Stimulated activated CD8-positive, alpha-beta memory T cell treated with anti-CD3 and anti-CD28 coated beads, Interleukin-7, amount 100 ng/mL, for 1 hour (primary cell): Measurements from ENCODE around the gene AFTPH.

ENCODE experiments used
- DNase-seq, 2 donors: peaks; one replicate each; pipeline ENCODE4 v3.0.0-alpha.2; 2020; ENCODE audit warnings: low read depth in 2 of 2

The AFTPH gene, protein sequence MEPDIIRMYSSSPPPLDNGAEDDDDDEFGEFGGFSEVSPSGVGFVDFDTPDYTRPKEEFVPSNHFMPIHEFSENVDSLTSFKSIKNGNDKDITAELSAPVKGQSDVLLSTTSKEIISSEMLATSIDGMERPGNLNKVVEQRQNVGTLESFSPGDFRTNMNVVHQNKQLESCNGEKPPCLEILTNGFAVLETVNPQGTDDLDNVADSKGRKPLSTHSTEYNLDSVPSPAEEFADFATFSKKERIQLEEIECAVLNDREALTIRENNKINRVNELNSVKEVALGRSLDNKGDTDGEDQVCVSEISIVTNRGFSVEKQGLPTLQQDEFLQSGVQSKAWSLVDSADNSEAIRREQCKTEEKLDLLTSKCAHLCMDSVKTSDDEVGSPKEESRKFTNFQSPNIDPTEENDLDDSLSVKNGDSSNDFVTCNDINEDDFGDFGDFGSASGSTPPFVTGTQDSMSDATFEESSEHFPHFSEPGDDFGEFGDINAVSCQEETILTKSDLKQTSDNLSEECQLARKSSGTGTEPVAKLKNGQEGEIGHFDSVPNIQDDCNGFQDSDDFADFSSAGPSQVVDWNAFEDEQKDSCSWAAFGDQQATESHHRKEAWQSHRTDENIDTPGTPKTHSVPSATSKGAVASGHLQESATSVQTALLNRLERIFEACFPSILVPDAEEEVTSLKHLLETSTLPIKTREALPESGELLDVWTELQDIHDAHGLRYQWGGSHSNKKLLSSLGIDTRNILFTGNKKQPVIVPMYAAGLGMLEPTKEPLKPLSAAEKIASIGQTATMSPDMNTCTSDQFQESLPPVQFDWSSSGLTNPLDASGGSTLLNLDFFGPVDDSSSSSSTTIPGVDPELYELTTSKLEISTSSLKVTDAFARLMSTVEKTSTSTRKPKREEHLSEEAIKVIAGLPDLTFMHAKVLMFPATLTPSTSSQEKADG

DNA sequence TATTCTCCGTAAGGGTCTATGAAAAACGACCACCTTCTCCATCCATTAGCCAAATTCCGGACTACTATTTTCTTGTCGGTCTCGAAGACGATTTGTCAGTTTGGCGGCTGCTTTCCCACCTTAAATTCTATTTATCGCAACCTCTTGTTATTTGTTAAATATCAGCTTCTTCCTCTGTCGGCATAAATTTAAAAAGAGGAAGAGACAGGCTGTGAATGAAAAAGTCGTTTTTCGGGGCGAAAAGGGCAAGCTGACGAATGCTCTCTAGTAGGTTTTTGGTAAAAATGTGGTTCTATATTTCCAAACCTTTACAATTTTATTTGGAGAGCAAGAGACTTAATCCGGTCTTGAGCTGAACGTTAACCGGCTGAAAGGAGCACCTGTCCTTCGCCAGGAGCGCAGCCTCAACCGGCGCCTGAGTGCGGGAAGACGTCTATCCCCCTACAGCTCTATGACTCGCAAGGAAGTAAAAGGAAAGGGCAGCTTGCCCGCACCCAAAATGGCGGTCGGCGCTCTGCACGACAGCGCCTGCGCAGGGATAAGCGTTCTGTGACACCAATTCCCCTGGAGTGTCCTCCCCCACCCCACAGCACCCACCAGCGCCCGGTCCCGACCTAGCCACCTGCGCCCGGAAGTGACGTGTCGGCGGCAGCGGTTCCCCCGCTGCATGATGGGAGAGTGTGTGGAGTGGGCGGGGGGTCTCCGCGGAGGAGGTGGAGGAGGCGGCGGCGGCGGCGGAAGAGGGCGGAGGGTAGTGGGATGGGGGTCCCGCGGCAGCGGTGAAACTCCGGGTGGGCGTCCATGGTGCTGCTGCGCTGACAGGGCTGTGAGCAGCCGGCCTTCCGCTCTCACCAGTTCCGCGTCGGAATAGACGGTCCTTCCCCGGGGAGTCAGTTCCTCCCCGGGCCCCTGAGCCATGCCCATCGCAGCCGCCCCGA, at the start of gene AFTPH:
Gene AFTPH (plus strand): TSS at position 663 of the 938 bp plus-strand sequence. CDS start 27,147 bp downstream, outside the sequence.
- peak; percentile 98 for DNase-seq

DNA sequence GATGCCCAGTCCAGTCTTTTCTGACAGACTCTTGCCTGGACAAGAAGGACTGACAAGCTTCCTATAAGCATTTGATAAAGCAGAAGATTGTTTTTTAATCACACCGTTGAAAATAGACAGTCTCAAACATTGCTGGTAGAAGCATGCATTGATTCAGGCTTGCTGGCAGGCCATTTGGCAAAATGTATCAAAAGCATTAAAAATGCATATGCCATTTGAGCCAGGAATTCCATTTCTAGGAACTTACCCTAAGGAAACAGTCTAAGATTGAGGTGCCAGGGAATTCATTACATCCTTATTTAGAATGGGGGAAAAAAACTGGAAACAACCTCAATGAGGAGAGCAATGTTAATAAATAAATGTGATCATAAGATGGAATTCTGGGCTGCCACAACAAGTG, 49.5 kb upstream of the AFTPH start:
- DNase-seq, result no peak

DNA sequence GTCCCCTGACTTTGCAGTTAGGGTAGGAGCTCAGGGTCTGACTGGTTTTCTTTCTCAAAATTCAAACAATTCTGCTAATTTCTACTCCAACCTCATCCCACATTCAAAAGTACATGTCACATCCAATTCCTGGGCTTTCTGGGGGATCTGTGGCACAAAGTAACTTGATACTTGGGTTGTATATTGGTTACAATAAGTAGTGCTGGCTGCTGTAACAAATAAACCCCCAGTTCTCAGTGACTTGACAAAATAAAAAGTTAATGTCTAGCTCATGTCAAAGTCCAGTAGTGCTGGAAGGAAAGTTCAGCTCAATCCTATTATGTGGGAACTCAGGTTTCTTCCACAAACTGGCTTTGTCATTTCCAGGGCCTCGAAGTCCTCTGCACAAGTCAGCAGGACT, 47.1 kb upstream of the AFTPH start:
- DNase-seq, result no peak

DNA sequence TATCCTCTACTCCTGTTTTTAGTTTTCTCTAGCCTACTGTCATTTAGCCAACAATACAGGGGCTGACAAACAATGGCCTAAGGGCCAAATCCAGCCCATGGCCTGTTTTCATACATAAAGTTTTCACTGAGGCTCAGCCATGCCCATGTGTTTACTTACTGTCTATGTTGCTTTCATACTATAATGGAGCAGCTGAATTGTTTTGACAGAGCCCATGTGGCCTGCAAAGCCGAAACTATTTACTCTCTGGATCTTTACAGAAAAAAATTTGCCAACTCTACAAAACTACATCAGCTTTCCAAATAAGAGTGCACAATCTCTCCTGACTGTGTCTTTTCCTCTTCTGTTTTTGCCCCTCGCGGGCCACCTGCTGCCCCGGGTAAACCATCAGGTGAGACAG, 46.1 kb upstream of the AFTPH start:
- DNase-seq, result no peak

DNA sequence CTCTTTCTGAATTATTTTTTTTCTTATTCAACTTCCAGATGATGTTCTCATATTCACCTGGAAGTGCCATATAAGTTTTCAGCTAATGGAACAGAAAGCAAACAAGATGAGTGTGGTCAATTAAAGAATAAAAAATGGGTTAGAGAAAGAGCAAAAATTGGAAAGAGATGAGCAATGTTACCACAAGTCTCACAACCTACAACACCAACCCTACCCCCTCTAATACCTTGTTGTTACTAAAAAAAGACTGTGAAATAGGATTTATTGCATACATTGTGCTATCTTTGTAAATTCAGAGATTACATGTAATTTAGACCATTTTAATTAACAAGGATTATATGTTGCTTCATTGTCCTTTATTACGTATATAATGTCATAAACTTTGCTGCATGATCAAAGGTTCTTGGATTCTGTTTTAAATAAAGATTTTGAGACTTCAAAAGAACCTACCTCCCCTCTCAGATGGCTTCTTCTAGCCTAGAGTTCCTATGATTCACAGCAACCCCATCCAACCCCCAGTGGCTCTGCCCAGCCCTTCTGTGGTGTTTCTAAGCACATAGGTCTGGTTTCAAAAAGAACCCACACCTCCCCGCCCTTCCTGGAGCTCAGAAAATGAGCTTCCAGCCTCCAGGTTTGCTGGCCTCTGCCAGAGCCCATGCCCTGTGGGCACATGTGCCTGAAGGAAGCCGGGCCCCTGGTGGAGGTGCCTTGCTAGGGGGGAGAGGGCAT, 45.5 kb upstream of the AFTPH start:
- DNase-seq, result no peak

DNA sequence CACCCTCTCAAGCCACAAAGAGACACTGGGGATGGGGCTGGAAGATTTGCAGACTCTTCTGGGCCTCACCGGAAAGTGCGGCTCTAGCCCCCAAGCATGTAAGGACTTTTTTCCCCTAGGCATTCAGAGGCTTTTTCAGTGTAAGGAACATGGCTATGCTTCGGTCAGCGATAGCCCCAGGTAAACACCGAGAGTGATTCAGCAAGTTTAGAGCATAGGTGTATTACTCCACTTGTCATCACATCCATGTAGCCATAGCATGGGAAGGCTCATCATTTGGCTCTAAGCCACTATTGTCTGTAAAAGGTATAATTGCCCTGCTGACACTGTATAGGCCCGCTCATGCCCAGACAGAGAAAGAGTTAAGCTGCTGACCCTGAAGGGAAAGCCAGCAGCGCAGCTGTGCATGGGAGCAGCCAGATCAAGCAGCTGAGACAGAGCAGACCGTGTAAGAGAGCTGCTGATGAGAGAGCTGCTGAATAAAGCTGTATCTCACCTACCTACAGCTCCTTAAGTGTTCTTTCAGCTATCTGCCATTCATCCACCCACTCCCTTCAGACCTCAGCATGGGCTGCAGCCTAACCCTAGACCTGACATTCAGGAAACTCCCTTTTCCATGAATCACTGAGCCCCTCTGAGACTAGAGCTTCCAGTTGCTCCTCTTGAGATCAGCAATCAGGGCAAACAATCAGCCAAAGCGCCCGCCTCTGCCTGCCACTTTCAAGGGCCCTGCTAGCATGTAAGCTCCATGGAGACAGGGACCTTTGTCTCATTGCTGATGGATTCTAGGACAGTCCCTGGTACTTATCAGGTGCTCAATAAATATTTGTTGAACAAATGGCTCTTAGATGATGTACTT, 44.6 kb upstream of the AFTPH start:
- no peak for DNase-seq

DNA sequence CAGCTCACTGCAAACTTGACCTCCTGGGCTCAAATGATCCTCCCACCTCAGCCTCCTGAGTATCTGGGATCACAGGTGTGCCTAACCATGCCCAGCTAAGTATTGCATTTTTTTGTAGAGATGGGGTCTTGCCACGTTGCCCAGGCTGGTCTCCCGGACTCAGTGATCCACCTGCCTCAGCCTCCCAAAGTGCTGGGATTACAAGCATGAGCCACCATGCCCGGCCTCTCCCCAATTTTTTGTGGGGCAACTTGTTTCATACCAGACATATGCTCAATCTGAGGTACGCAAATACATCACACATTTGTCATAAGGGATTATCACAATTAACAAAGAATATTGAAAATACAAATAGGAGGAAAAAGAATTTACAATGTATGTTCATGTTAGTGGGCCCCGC, 42.5 kb upstream of the AFTPH start:
- DNase-seq, result no peak

DNA sequence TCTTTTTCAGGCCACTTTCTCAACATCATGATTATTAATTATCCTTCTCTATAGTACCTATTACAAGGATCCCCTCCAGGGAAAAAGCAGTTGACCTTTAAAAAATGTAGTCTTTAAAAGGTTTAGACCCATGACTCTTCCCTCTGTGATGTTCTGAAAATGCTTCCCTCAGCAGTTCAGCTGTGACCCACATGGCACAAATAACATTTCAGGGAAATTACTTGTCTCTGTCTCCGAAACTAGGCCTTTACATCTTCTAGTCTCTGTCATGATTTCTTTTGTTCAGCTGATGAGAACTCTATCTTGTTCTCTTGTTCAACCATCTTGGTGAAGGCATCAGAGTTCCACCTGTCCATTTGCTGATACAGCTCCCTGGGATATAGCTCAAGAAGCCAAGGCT, 41.9 kb upstream of the AFTPH start:
- no peak for DNase-seq

DNA sequence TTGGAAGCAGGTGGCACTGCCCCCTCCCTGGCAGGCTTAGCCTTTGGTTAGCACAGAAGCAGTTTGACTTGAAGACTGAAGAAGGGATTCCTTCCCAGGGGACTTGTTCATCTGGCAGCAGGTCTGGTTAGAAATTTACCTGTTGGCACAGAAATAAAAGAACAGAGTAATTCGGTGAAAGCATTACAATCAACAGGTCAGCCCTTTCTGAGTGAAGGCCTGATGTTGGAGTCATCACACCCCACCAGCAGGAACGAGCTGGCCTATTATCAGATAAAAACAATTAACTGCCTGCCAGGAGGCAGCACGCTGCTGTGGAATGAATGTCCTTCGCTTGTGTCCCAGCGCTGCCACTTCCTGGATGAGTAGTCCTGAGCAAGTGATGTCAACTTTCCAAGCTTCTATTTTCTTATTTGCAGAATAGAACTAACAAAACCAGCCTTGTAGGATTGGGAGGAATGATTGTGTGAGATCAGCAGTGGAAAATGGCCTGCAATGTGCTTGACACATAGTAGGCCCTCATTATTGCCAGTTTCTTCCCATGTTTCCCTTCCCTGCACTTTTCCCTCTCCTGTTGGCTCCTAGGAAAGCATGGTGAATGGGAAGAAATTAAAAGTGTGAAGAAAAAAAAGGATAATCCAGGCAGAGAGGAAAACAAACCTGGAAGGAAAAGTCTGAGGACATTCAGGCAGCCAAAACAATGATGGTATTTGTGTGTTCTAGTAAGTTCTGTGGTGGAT, 41.2 kb upstream of the AFTPH start:
- DNase-seq, result no peak

DNA sequence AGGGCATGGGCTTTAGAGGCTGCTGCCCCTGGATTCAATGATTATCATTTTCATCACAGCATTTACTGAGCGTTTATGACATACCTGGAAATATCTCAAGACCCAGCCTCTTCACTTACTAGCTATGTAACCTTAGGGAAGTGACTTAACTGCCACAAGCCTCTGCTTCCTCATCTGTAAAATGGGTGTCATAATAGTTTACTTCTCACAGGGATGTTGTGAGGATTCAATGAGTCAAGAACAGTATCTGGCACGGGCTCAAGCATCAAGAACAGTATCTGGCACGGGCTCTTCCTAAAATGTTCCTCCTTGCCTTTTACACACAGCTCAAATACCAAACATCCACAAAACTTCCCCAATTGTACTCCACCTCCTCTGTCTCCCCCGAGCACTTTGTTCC, 38.8 kb upstream of the AFTPH start:
- DNase-seq, result no peak

DNA sequence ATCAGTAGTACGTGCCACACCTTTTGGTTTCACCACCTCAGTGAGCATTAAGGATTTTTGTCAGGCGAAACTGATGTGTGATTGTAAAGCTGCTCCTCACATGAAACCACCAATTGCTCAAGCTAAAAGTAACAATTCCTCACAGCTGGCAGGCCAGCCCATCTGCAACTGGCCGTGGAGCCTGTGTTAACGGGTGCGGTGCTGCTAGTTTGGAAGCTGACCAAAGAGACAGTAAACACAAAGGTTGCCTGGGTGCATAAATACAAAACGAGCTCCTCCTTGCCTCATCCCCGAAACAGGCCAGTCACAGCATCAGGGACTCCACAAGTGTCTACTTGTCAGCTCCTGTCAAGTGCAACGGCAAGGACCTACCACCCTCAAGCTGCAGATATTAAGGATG, 38.2 kb upstream of the AFTPH start:
- DNase-seq, result no peak

DNA sequence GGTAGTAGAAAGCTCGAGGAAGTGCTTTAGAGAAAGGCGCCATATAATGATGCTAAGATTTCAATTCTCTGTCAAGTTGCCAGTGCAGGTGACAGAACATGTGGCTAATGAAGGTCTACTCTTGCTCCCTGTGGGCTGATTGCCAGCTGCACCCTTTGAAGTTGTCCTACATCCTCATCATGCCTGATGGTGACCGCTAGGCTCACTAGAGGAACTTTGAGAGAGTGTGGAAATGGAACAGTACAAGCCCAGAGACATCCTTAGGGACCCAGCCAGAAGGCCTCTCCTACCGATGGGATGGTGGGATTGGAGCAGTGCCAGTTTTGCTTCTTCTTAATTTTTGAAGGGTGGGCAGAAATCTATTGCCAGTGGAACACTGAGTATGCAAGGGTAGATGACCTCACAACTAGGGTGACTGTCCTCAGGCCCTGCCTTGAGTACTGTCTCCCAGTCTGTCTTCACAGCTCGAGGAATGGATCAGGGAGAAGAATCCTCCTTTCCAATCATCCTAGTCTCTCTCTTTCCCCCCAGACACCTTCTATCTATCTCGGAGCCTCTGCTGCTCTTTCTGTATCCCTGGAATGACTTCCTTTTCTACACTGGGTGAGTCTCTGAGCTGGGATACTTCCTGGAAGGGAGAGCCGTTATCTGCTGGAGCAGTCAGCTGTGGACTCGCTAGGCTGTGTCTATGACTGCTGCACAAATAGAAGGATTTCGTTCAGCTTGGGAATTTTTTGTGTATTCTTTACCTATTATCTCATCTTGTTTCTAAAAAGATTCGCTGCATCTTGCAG, 36.7 kb upstream of the AFTPH start:
- no peak for DNase-seq

DNA sequence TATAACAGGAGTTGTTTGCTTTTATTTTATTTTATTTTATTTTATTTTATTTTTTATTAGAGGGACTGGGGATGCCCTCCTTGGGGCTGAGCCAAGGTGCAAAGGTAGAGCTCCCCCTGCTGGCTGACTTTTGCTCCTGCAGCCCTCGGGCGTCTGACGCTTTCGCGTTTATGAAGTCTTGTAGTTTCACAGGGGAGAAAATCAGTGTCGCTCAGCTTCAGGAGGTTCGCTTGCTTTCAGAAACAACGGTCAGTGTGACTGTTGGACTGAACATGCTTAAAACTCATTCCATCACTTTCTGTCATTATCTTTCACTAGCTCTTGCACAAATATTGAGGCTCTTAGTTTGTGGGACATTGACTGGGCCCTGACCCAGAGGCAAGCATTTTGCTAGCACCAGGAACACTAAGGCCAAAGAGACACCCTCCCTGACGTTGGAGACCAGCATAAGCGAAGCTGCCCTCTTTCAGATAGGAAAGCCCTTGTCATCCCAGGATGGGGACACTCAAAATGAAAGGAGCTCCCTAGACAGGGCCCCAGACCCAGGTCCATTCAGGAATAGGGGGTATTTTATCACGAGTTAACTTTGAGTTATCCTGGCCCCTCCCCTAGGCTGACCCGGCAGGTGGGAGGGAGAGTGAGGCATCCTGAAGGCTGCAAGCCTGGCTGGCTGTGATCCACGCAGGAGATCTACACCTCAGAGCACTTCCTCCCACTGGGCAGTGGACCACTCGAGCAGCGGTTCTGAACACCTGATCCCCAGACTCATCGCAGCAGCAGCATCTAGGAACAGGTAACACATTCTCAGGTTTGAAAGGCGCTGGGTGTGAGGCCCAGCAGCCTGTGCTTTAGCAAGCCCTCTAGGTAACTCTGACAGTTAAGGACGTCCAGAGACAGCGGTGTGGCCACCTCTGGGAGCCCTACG, 35.8 kb upstream of the AFTPH start:
- peak; percentile 63 to 79 for DNase-seq

DNA sequence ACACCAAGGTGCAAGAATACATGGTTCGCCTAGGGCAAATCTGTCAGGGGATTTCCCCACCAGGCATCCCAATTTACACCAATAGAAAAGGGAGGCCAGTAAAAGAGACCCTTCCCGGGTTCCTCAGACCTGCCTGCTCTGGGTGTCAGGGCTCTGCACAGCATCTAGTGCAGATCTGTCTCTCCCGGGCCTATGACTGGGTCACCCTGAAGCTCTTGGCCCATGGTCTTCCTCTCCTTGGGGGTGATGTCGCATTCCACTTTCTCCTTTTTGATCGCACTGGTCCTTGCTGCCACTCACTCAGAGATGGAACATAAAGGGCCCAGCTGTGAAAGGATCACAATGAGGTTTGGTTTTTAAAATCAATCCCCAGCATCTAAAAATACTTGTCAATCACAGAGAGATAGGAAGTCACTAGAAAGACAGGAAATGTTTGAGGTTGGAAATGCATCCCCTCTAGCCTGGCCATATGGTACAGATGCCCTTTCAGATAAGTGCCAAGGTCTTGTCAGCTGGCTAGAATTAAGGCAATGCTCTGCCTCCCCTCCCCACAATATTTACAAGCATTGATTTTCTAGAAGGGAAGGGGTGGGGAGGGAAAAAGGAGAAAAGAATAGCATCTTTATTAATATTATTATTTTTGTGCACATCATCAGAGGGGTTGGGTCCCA, 34.9 kb upstream of the AFTPH start:
- no peak for DNase-seq

DNA sequence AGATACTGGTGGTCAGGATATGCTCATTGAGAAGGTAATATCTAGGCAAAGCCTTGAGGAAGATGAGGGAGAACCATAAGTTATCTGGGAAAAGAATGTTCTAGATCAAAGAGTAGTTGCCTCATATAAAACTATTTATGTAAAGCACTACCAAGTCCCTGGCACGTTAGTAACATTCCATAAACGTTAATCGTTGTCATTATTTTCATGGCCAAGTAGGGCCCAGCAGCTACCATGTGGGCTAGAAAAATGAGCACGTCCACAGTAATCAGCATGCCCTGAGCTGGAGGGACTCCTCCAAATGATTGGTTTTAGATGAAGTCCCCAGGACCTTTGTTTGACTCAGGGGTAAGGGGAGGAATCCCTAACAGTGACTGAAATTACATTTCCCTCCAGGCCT, 32.7 kb upstream of the AFTPH start:
- DNase-seq, result no peak

DNA sequence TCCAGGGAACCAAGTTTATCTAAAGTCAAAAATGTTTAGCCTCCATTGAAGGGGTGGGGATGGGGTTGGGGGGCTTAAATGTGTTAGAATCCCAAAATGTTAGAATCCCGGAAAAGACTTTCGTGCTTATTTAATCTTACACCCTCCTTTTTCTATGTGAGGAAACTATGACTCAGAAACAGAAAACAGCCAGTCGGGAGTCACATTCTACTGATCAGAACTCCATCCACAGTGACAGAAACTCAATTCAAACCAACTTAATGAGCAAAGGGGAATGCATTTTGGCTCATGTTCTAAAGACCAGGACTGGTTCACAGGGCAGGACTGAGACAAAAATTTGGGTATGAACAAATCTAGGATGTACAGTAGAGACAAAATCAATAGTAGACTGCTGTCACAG, 31.9 kb upstream of the AFTPH start:
- no peak for DNase-seq

DNA sequence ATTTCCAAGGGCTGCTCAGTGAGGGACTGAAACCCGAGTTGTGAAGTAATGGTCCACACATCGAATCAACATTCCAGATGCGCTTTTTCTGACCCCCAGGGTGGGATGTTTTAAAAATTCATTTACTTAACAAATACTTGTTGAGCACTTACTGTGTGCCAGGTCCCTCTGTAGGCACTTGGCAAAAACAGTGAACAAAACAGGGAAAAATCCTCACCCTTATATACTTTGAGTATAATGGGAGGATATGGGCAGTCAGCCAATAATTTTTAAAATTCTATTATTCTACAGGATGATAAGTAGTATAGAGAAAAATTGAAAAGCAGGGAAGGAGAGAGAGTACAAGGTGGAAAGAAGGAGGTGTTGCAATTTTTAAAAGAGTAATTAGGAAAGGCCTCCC, 31.3 kb upstream of the AFTPH start:
- DNase-seq, result no peak
